Trophoblast cell (in vitro differentiated cells and primary cell): Measurements from ENCODE around the gene HOXB3.
A peak's percentile ranks its signal among the peaks of the same experiment; 100 is the strongest.

Experiments used
- DNase-seq, 2 donors: peaks; one replicate each; pipeline ENCODE4 v3.0.0-alpha.2; 2016
- H2AFZ ChIP-seq: 2 replicates; pipeline ENCODE4 v1.6.1; 2013; ENCODE audit warnings: low read length, moderate library complexity, mild to moderate bottlenecking; ENCODE audit not compliant: insufficient read depth, poor library complexity
- H2AK5ac ChIP-seq: 2 replicates; pipeline ENCODE4 v1.6.1; 2013; ENCODE audit warnings: mild to moderate bottlenecking, low read length
- H2BK120ac ChIP-seq: 2 replicates; pipeline ENCODE4 v1.6.1; 2013; ENCODE audit warnings: low read length, mild to moderate bottlenecking, moderate library complexity; ENCODE audit not compliant: insufficient read depth, poor library complexity
- H2BK12ac ChIP-seq: 2 replicates; pipeline ENCODE4 v1.6.1; 2013; ENCODE audit warnings: mild to moderate bottlenecking, low read length, moderate library complexity
- H2BK5ac ChIP-seq: 2 replicates; pipeline ENCODE4 v1.6.1; 2013; ENCODE audit warnings: low read length, low read depth, moderate library complexity, mild to moderate bottlenecking; ENCODE audit not compliant: poor library complexity
- H3K14ac ChIP-seq: 2 replicates; pipeline ENCODE4 v1.6.1; 2013; ENCODE audit warnings: mild to moderate bottlenecking, low read length
- H3K18ac ChIP-seq: 2 replicates; pipeline ENCODE4 v1.6.1; 2013; ENCODE audit warnings: mild to moderate bottlenecking, low read length
- H3K23ac ChIP-seq: 2 replicates; pipeline ENCODE4 v1.6.1; 2013; ENCODE audit warnings: low read length
- H3K27ac ChIP-seq: 2 replicates; pipeline ENCODE4 v1.5.1; 2013; ENCODE audit warnings: low read depth, mild to moderate bottlenecking, inconsistent platforms, low read length, moderate library complexity
- H3K27me3 ChIP-seq: 2 replicates; pipeline ENCODE4 v1.6.1; 2013; ENCODE audit warnings: inconsistent platforms, mild to moderate bottlenecking, low read length, moderate library complexity; ENCODE audit not compliant: insufficient read depth
- H3K36me3 ChIP-seq, 2 experiments: 1 replicate in 1 of 2; 2 replicates in 1 of 2; pipeline ENCODE4 v1.6.1; 2013; ENCODE audit warnings: low read length in 2 of 2, mild to moderate bottlenecking in 2 of 2, moderate library complexity in 1 of 2; ENCODE audit not compliant: insufficient read depth in 2 of 2, control insufficient read depth in 1 of 2
- H3K4ac ChIP-seq: 2 replicates; pipeline ENCODE4 v1.6.1; 2013; ENCODE audit warnings: low read depth, mild to moderate bottlenecking, low read length, moderate library complexity
- H3K4me1 ChIP-seq, 2 experiments: 1 replicate in 1 of 2; 2 replicates in 1 of 2; pipeline ENCODE4 v1.6.1; 2013; ENCODE audit warnings: low read length in 2 of 2, mild to moderate bottlenecking in 2 of 2, moderate library complexity in 1 of 2; ENCODE audit not compliant: insufficient read depth in 2 of 2, control insufficient read depth in 1 of 2
- H3K4me2 ChIP-seq: 2 replicates; pipeline ENCODE4 v1.6.1; 2013; ENCODE audit warnings: inconsistent platforms, mild to moderate bottlenecking, low read length, moderate library complexity
- H3K4me3 ChIP-seq: 2 replicates; pipeline ENCODE4 v1.5.1; 2013; ENCODE audit warnings: mild to moderate bottlenecking, low read depth, low read length, inconsistent platforms
- H3K79me1 ChIP-seq: one replicate; pipeline ENCODE4 v1.6.1; 2013; ENCODE audit warnings: low read length
- H3K79me2 ChIP-seq: 2 replicates; pipeline ENCODE4 v1.6.1; 2013; ENCODE audit warnings: low read length, mild to moderate bottlenecking; ENCODE audit not compliant: control insufficient read depth, insufficient read depth, poor library complexity
- H3K9ac ChIP-seq: 2 replicates; pipeline ENCODE4 v1.6.1; 2013; ENCODE audit warnings: mild to moderate bottlenecking, low read length
- H3K9me3 ChIP-seq: 2 replicates; pipeline ENCODE4 v1.6.1; 2013; ENCODE audit warnings: low read depth, mild to moderate bottlenecking, control low read depth, inconsistent platforms, low read length; ENCODE audit not compliant: insufficient read depth
- H4K12ac ChIP-seq: 2 replicates; pipeline ENCODE4 v1.6.1; 2013; ENCODE audit warnings: low read depth, mild to moderate bottlenecking, low read length, moderate library complexity
- H4K8ac ChIP-seq: 2 replicates; pipeline ENCODE4 v1.6.1; 2013; ENCODE audit warnings: low read depth, mild to moderate bottlenecking, low read length, moderate library complexity
- H4K91ac ChIP-seq: one replicate; pipeline ENCODE4 v1.6.1; 2013; ENCODE audit warnings: low read depth, mild to moderate bottlenecking, low read length, moderate library complexity
- WGBS: extraction: QIAGEN DNeasy Blood & Tissue Kit; methylation state at CpG from one replicate; pipeline ENCODE4 v1.1.7; 2013; ENCODE audit warnings: missing lambda C conversion rate; ENCODE audit not compliant: insufficient read length, insufficient coverage; ENCODE audit errors: extremely low coverage; 5-methylcytosine and 5-hydroxymethylcytosine counted together

HOXB3 gene

GRCh38 chr17:48551596-48552465 lies 38.2 kb downstream of the HOXB3 start:
- Histone ChIP-seq H2BK12ac (peak overlapping the region; percentile 18), H3K4me2 (no peak overlapping the region), H3K27ac (no peak overlapping the region), H4K8ac (no peak overlapping the region), H2BK120ac (no peak overlapping the region), H3K23ac (no peak overlapping the region), H2BK5ac (no peak overlapping the region), H3K9ac (no peak overlapping the region), H3K9me3 (no peaks in the 10 kb centered on the region), H3K4ac (no peak overlapping the region), H3K36me3 (peaks cover 9 to 14% of the 10 kb centered on the region in 2 experiments), H4K12ac (peak overlapping the region; percentile 39), H2AK5ac (no peak overlapping the region), H3K18ac (peak overlapping the region; percentile 73), H3K14ac (no peak overlapping the region), H2AFZ (no peak overlapping the region), H3K79me1 (peaks cover 14% of the 10 kb centered on the region), H3K4me1 (peaks cover 16 to 33% of the 10 kb centered on the region in 2 experiments), H3K27me3 (no peaks in the 10 kb centered on the region), H3K4me3 (no peak overlapping the region), H3K79me2 (peaks cover 5% of the 10 kb centered on the region), H4K91ac (no peak overlapping the region)
- no CpG with 5 or more reads among the region's 47 CpGs for WGBS
- DNase-seq: no peak

GRCh38 chr17:48551214-48551555 lies 38.9 kb downstream of the HOXB3 start:
- H2BK12ac ChIP-seq: no peak overlapping the region
- H2BK5ac ChIP-seq: no peak overlapping the region
- no peak overlapping the region for H3K4ac ChIP-seq
- H2BK120ac ChIP-seq: no peak overlapping the region
- H3K14ac ChIP-seq: no peak overlapping the region
- peaks cover 21% of the 10 kb centered on the region for H3K79me1 ChIP-seq
- DNase-seq: no peak
- no peak overlapping the region for H3K4me3 ChIP-seq
- H3K79me2 ChIP-seq: peaks cover 5% of the 10 kb centered on the region
- no CpG with 5 or more reads among the region's 19 CpGs for WGBS
- no peak overlapping the region for H2AFZ ChIP-seq
- no peak overlapping the region for H3K18ac ChIP-seq
- no peaks in the 10 kb centered on the region for H3K9me3 ChIP-seq
- no peak overlapping the region for H4K8ac ChIP-seq
- H3K27me3 ChIP-seq: no peaks in the 10 kb centered on the region
- peaks cover 9 to 14% of the 10 kb centered on the region in 2 experiments for H3K36me3 ChIP-seq
- no peak overlapping the region for H3K27ac ChIP-seq
- H4K91ac ChIP-seq: no peak overlapping the region
- peaks cover 21 to 40% of the 10 kb centered on the region in 2 experiments for H3K4me1 ChIP-seq
- H3K9ac ChIP-seq: no peak overlapping the region
- H2AK5ac ChIP-seq: no peak overlapping the region
- no peak overlapping the region for H4K12ac ChIP-seq
- no peak overlapping the region for H3K23ac ChIP-seq
- H3K4me2 ChIP-seq: no peak overlapping the region

- Histone ChIP-seq H3K4ac (no peak overlapping the region), H3K27me3 (no peaks in the 10 kb centered on the region), H2BK120ac (no peak overlapping the region), H4K8ac (no peak overlapping the region), H4K91ac (no peak overlapping the region), H3K14ac (no peak overlapping the region), H3K4me1 (peaks cover 18 to 43% of the 10 kb centered on the region in 2 experiments), H3K9ac (no peak overlapping the region), H2AK5ac (no peak overlapping the region), H3K36me3 (peaks cover 9 to 14% of the 10 kb centered on the region in 2 experiments), H3K27ac (no peak overlapping the region), H2AFZ (no peak overlapping the region), H3K79me1 (peaks cover 21% of the 10 kb centered on the region), H3K18ac (no peak overlapping the region), H2BK12ac (no peak overlapping the region), H4K12ac (no peak overlapping the region), H3K9me3 (no peaks in the 10 kb centered on the region), H3K23ac (no peak overlapping the region), H3K4me3 (no peak overlapping the region), H2BK5ac (no peak overlapping the region), H3K4me2 (peak overlapping the region; percentile 44), H3K79me2 (peaks cover 5% of the 10 kb centered on the region)
- no CpG with 5 or more reads among the region's 70 CpGs for WGBS
- no peak for DNase-seq
These were observed 39.4 kb downstream of the HOXB3 start for GRCh38 chr17:48550502-48551213.

- Histone ChIP-seq H3K4me3 (no peak overlapping the region), H3K4ac (no peak overlapping the region), H3K79me2 (peaks cover 5% of the 10 kb centered on the region), H2BK5ac (no peak overlapping the region), H2AK5ac (no peak overlapping the region), H3K9me3 (no peaks in the 10 kb centered on the region), H4K12ac (no peak overlapping the region), H3K27ac (no peak overlapping the region), H3K23ac (no peak overlapping the region), H3K9ac (no peak overlapping the region), H4K8ac (no peak overlapping the region), H3K27me3 (no peaks in the 10 kb centered on the region), H3K4me1 (peaks cover 18 to 48% of the 10 kb centered on the region in 2 experiments), H3K14ac (no peak overlapping the region), H2BK12ac (no peak overlapping the region), H4K91ac (no peak overlapping the region), H2AFZ (no peak overlapping the region), H2BK120ac (no peak overlapping the region), H3K4me2 (no peak overlapping the region), H3K36me3 (peaks cover 9 to 14% of the 10 kb centered on the region in 2 experiments), H3K18ac (no peak overlapping the region), H3K79me1 (peaks cover 25% of the 10 kb centered on the region)
- no peak for DNase-seq
- no CpG with 5 or more reads among the region's 18 CpGs for WGBS
These were observed 40.0 kb downstream of the HOXB3 start for GRCh38 chr17:48549914-48550501.
